SK-N-MC (cell line): ENCODE data around the gene MTA1.

Experiments
- EZH2 ChIP-seq: fragments of 200-600 bp; sonication (generic); IDR thresholded peaks from one replicate; pipeline ENCODE4 v1.6.1; 2017; ENCODE audit warnings: antibody characterized with exemption
- FOXP2 ChIP-seq: optimal IDR thresholded peaks from 2 replicates; pipeline ENCODE3; 2011; ENCODE audit warnings: mild to moderate bottlenecking, moderate library complexity; ENCODE audit not compliant: insufficient read depth; ENCODE audit errors: extremely low read length, control extremely low read depth
- POLR2AphosphoS5 ChIP-seq: IDR thresholded peaks from 2 replicates; pipeline ENCODE4 v1.6.1; 2012; ENCODE audit warnings: mild to moderate bottlenecking, low read depth, low read length, borderline replicate concordance

DNA sequence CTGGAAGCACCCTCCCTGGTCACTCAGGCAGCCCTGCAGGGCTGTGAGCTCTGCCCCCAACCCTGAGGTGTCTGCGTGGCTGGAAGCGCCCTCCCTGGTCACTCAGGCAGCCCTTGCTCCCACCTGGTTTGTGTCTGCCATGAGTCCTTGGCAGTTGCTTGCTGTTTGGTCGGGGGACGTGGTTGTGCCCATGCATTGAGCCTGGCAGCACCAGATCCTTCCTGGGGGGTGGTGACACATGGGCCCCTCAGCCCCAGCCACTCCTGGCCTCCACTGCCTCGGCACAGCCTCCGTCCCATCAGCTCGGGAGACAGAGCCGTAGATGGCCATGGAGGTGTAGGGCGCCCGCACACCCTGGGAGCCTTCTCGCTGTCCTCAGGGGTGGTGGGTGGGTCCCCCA is 19.6 kb downstream of the MTA1 start:
- no peak for TF ChIP-seq EZH2
- no peak for TF ChIP-seq POLR2AphosphoS5
- TF ChIP-seq FOXP2: no peak
